NOMO-1 treated with dmso at 0.1 percent for 144 hours (cell line): ENCODE results near the gene LRRC2.
"Not testable (repeated sequence)": the region's sequence is repeated elsewhere in the genome, so short reads cannot be mapped to it uniquely, and the experiment has no call there.

ENCODE experiments used
- DNase-seq: peaks from one replicate; lab custom pipeline; 2025; ENCODE audit not compliant: unreplicated experiment; lab: John Stamatoyannopoulos, UW

LRRC2 gene

DNA sequence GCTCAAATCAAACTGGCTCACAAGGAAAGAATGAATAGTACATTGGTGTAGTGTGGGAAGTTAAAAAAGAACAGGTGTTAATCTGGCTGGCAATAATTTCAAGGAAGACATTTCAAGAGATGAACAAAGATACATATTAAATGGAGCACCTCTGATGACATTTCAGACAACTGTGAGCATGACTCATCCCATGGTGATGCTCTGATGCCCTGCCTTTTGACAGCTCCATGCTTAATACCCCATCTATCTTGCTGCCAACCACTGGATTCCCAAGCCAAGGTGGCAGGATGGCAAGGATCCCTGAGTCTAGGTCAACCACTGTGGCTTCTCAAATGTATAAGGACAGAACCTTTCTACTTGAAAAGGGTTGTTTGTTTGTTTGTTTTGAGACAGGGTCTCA lies 29.3 kb downstream of the LRRC2 start:
- no peak for DNase-seq

DNA sequence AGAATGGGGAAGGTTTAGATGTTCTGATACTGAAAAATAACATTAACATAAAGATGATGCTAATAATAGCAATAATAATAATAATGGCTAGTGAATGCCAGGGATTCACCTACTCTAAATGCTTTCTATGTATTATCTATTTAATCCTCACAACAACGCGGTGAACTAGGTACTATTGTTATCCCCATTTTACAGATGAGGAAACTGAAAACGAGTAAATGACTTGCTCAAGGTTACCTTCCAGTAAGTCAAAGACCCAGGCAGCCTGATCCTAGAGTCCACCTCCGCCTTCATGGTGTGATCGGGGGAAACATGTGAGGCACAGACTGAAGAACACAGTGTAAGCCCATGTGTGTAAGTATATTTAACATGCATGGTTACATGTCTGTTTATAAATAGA lies 30.4 kb downstream of the LRRC2 start:
- DNase-seq: no peak

DNA sequence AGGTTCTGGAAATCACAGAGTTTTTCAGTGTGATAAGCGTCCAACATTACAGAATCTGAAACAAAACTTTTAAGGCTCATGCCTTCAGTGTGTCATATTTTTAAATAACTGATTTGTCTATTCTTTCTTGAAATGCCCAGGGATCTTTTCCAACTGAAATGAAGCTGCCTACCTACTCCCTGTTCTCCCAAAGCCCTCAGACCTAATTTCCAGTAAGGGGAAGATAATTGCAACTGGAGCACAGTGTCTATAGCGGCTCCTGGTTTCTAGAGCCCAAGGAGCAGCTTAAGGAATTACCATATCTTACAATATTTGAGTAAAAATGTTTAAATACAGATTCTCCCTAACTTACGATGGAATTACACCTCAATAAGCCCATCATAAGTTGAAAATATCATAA lies 33.0 kb downstream of the LRRC2 start:
- no peak for DNase-seq

GRCh38 chr3:46527239-46527638 lies 38.9 kb downstream of the LRRC2 start:
- no peak for DNase-seq

DNA sequence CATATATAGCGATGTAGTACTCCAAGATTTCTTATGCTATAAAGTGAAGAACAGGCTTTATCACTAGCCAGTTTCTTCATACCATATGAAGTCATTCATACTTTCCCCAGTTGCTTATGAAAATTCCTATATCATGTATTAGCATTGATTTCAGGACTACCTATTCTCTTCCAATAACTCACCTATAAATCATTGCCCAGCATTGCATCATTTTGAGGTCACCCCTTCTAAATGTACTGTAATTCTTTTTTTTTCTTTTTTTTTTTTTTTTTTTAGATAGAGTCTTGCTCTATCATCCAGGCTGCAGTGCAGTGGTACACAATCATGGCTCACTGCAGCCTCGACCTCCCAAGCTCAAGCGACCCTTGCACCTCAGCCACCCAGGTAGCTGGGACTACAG lies 41.3 kb downstream of the LRRC2 start:
- no peak for DNase-seq

GRCh38 chr3:46524008-46524407 lies 42.1 kb downstream of the LRRC2 start:
- no peak for DNase-seq

DNA sequence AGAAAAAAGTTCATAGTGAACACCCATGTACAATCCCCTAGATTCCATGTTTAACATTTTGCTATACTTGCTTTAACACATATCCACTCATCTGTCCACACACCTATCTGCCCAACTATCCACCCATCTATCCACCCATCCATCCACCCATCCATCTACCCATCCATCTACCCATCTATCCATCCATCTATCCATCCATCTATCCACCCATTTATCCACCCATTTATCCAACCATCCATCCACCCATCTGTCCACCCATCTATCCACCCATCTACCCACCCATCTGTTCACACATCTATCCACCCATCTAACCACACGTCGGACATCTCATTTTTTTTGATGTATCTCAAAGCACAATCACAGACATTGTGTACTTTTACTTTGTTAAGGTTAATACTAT lies 42.5 kb downstream of the LRRC2 start:
- no peak for DNase-seq

DNA sequence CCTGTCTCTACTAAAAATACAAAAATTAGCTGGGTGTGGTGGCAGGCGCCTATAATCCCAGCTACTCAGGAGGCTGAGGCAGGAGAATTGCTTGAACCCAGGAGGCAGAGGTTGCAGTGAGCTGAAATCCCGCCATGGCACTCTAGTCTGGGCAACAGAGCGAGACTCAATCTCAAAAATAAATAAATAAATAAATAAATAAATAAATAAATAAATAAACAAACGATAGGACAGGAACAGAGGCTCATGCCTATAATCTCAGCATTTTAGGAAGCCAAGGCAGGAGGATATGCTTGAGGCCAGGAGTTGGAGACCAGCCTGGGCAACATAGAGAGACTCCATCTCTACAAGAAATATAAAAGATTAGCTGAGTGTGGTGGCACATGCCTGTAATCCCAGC lies 43.9 kb downstream of the LRRC2 start:
- not testable (repeated sequence) for DNase-seq

GRCh38 chr3:46521096-46521495 lies 45.0 kb downstream of the LRRC2 start:
- DNase-seq: no peak

DNA sequence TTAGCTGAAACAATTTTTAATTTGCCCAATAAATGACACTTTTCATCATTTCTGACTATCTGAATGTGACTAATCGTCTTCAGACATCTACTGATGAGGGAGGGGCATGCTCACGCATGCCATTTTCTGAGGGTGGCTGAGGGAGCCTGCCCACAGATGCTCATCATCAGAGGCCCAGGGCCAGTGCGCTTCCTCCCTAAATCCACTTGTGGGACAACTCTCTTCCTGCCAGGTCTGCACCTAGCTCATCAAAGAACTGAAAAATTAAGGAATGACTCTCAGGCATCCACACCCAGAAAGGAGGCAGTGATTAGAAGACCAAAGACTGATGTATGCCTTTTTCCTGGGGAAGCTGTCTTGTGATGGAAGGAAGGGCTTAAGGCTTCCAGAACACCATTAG lies 45.6 kb downstream of the LRRC2 start:
- no peak for DNase-seq

DNA sequence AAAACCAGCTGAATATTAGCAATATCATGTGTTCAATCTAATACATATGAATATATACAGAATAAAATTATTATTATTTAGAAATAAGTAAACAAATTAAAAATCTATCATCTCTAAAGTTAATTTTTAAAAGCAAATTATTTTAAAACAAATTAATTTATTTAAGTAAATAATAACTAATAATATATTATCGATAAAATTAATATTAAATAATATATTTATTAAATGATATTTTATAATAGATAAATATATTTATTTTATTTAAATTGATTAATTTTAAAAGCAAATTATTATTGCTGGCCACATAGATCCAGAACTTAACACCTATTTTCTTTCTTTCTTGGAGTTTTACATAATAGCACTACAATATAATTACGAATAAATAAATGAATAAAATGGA lies 46.1 kb downstream of the LRRC2 start:
- no peak for DNase-seq

GRCh38 chr3:46517784-46518181 lies 48.3 kb downstream of the LRRC2 start:
- no peak for DNase-seq

DNA sequence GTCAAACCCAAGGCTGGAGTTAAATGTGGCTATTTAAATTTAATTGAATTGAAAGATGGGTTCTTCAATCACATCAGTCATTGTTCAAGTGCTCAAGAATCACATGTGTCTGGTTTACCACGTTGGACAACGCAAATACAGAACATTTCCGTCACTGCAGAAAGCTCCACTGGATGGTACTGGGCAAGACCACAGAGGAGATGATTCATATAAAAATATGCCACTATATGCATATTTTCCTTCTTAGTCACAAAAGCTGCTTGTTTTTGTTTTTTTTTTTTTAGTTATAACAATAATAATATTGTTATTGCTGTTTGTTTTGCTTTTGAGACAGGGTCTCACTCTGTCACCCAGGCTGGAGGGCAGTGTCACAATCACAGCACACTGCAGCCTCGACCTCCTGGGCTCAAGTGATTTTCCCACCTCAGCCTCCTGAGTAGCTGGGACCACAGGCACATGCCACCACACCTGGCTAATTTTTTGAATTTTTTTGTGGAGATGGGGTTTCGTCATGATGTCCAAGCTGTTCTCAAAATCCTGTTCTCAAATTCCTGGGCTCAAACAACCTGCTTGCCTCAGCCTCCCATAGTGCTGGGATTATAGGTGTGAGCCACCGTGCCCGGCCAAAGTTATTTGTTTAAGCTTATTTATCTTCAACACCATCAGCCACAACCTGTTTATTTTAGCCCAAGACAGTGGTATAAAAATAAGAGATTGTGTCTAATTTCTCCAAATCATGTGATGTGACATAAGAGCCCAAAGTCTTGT lies 48.9 kb downstream of the LRRC2 start:
- no peak for DNase-seq

DNA sequence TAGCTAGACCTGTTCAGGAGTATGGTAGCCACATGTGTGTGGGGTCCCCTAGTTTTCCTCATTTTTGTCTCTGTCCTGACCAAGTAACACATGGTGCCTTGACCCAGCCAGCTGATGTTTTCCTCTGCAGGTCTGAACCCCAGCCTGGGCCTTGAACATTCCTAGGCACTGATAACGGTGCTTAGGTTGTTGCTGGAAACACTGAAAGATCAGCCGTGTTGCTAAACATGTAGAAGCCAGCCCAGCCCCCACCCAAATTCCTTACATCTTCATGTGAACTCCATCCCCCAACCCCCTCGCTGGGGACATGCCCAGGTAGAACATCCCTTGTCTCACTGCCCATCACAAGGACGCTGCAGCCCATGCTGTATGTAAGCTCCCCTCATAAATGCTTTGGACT lies 49.6 kb downstream of the LRRC2 start:
- no peak for DNase-seq

GRCh38 chr3:46512191-46512749 lies 53.8 kb downstream of the LRRC2 start:
- peak; percentile 36 for DNase-seq

GRCh38 chr3:46509661-46510187 lies 56.4 kb downstream of the LRRC2 start:
- DNase-seq: no peak

- no peak for DNase-seq
These were observed 57.1 kb downstream of the LRRC2 start for GRCh38 chr3:46508850-46509591.

GRCh38 chr3:46506526-46506925 lies 59.6 kb downstream of the LRRC2 start:
- DNase-seq: no peak

GRCh38 chr3:46505953-46506352 lies 60.1 kb downstream of the LRRC2 start:
- no peak for DNase-seq

DNA sequence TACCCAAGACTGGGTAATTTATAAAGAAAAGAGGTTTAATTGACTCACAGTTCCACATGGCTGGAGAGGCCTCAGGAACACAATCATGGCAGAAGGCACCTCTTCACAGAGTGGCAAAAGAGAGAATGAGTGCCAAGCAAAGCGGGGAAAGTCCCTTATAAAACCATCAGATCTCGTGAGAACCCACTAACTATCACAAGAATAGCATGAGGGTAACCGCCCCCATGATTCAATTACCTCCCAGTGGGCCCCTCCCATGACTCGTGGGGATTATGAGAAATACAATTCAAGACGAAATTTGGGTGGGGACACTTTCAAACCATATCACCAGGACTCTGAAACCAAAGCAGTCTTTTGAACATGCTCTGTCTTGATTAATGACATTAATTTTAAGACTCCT lies 61.3 kb downstream of the LRRC2 start:
- DNase-seq: no peak

GRCh38 chr3:46503200-46503874 lies 62.8 kb downstream of the LRRC2 start:
- no peak for DNase-seq

DNA sequence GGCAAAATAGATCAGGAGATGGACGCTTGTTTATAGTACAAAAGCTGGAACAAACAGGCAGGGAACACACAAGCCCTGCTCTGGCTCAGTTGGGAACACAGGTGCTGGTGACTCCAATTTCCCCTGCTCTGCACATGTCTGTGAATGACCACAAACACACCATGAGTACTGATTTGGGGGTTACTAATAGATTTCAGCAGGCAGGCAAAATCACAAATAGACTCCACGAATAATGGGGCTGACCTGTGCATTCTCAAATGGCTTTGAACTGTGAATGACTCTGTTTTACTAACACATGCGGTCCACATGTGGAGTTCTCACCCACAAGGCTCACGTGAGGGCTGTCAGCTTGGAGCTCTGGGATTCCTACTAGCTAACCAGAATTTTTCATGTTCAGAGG lies 64.4 kb downstream of the LRRC2 start:
- no peak for DNase-seq
